Measurements from ENCODE around the gene TLN1.

DNA sequence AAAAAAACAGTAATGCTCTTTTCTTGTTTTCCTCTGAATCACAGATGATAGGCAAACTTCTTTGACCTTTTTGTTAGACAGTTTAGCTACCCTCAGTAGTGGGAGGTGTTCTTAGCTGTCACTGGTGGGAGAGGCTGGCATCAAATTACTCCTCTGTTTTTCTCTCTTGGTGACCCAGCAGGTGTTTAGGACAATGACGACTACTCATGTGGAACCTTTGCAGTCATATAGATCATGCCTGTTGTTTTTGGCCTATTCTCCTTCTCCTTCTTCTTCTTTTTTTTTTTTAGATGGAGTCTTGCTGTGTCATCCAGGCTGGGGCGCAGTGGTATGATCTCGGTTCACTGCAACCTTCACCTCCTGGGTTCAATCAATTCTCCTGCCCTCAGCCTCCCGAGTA is 44.0 kb upstream of the TLN1 start:
- TF ChIP-seq CTCF (conservative IDR thresholded peaks at IDR 0.05; ENCODE audit: low read depth in 2 of 2): no peak
- TF ChIP-seq EZH2 (IDR thresholded peaks at IDR 0.05; ENCODE audit: low read depth, unreplicated experiment): no peak
- no peak for TF ChIP-seq CREB1 (CRISPR knock-in tag; IDR thresholded peaks at IDR 0.05; ENCODE audit: low read depth)
- no peak for TF ChIP-seq ETS1 (IDR thresholded peaks at IDR 0.05)
- TF ChIP-seq EZH2phosphoT487 (IDR thresholded peaks at IDR 0.05; ENCODE audit: unreplicated experiment): no peak
- TF ChIP-seq POLR2AphosphoS5 (IDR thresholded peaks at IDR 0.05; ENCODE audit: low read depth): no peak
- TF ChIP-seq NANOG (IDR thresholded peaks at IDR 0.05; ENCODE audit: borderline replicate concordance): no peak
